A549 treated with AZD9567 at 1 μM for 4 hours (cell line): ENCODE measurements around the gene RIMS3. TPM values are rescaled to one million over a fixed set of nuclear protein-coding genes. Genes with fewer than 3 reads are reported as not detected.

Source experiments
- total RNA-seq: library from RNA; stranded (reverse); fragments of 200-300 nt; extraction: Qiagen RNA extraction; gene quantifications from 5 replicates; pipeline ENCODE4 v1.2.3, GENCODE V29; 2022; ENCODE audit not compliant: insufficient read depth

Gene RIMS3
- 0.85 to 1.7 TPM (median 1.4 TPM) in 5 replicates for total RNA-seq

GRCh38 chr1:40665335-40666171, at the start of gene RIMS3:
TSS of gene RIMS3 (minus strand) at chr1:40665682. CDS start at chr1:40641925, 23,757 bp downstream.

GRCh38 chr1:40691538-40692428, 26.3 kb upstream of the RIMS3 start, which contains the start of gene NFYC:
TSS of gene NFYC (plus strand) at chr1:40691704. CDS start at chr1:40738844, 47,140 bp downstream.

Other genes with a start within 250 kb of the RIMS3 start
- gene ZFP69B, start 215.2 kb downstream of the RIMS3 start, total RNA-seq = 1.3 to 2.1 TPM (median 1.5 TPM) in 5 replicates
- not detected in 5 replicates for gene ZFP69, start 188.4 kb downstream of the RIMS3 start, total RNA-seq
- gene EXO5, start 156.9 kb downstream of the RIMS3 start, total RNA-seq = 3.6 to 4.9 TPM (median 3.8 TPM) in 5 replicates
- 2.0 to 3.8 TPM (median 2.5 TPM) in 5 replicates for gene ZNF684, start 134.0 kb downstream of the RIMS3 start, total RNA-seq
- gene NFYC, start 26.0 kb upstream of the RIMS3 start, total RNA-seq = 32.6 to 44.5 TPM (median 36.9 TPM) in 5 replicates
- gene KCNQ4, start 118.1 kb upstream of the RIMS3 start, total RNA-seq = 0.23 to 0.82 TPM (median 0.28 TPM) in 5 replicates
- 27.0 to 93.5 TPM (median 74.2 TPM) in 5 replicates for gene CITED4, start 196.7 kb upstream of the RIMS3 start, total RNA-seq